NOMO-1 (cell line): Measurements from ENCODE around the gene COL1A1.

Experiments
- DNase-seq, 2 experiments: peaks; one replicate each; lab custom pipeline; 2025; ENCODE audit not compliant: unreplicated experiment in 2 of 2; lab: John Stamatoyannopoulos, UW

The COL1A1 gene

GRCh38 chr17:50161023-50161910, 40.2 kb downstream of the COL1A1 start:
- peak; percentile 82 to 97 for DNase-seq

GRCh38 chr17:50157891-50158290, 43.5 kb downstream of the COL1A1 start:
- DNase-seq, result no peak

- peak; percentile 34 to 43 for DNase-seq
Measured at GRCh38 chr17:50155115-50155819, 46.2 kb downstream of the COL1A1 start.

DNA sequence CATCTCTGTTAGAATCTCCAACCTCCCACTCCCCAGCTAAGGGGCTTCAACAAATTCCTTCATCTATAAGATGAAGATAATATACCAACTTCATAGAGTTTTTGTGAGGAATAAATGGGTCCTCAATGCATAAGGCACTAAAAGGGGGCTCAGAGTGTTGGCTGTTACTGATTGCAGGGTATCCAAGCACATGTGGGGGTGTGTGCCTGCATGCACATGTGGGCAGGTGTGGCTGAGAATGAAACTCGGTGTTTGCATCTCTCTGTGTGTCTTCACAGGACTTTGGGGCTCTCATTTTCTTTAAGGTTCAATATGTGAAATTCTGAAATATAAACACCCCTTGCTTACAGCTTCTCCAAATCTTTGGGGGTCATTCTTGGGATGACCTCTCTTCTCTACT, 46.8 kb downstream of the COL1A1 start:
- DNase-seq, result no peak

- no peak for DNase-seq
Measured at GRCh38 chr17:50153650-50154575, 47.5 kb downstream of the COL1A1 start.

DNA sequence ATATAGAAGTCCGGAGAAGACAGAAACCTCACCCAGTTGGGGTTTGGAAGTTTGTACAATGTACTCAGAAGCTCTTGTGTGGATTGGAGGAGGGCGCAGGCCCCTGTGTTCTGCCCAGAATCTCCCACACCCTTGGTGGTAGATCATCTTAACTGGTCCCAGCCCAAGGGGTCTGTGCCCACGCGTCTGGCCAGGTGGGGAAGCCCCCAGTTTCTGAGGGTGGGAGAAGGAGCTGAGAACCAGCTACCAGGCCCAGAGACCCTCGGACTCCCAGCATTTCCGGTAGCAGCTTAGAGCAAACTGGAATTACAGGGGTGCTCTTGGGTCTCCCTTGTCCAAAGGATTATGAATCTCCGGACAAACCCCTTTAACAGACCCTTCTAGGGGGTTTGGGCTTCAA, 48.7 kb downstream of the COL1A1 start:
- no peak for DNase-seq

DNA sequence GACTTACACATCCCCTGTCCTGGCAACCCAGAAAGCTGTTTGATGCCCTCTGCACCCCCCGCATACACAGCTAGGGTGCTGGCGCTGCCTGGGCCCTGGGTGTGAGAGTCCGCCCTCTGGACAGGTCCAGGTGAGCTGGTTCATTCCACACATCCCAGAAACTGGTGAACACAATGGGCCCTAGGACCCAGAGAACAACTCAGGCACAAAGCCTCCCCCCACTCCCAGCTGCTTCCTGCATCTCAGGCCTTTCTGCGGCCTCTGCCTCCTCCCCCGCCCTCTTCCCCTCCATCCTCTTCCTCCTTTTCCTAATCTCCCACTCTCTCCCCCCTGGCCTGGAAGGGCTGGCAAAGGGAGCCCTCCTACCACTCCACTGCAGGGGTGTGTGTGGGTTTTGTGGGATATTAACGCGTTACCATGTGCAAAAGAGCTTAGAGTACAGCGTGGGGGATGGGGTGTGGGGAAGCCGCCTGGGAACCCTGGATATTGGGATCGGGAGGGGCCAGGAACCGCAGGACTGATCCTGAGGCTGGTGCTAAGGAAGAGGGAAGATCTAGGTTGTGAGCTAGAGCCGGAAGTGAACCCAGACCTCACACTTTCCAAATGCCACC, 49.4 kb downstream of the COL1A1 start:
- peak; percentile 68 to 73 for DNase-seq

- DNase-seq, result peak; percentile 86 to 94
Measured at GRCh38 chr17:50151041-50151936, 50.1 kb downstream of the COL1A1 start.

DNA sequence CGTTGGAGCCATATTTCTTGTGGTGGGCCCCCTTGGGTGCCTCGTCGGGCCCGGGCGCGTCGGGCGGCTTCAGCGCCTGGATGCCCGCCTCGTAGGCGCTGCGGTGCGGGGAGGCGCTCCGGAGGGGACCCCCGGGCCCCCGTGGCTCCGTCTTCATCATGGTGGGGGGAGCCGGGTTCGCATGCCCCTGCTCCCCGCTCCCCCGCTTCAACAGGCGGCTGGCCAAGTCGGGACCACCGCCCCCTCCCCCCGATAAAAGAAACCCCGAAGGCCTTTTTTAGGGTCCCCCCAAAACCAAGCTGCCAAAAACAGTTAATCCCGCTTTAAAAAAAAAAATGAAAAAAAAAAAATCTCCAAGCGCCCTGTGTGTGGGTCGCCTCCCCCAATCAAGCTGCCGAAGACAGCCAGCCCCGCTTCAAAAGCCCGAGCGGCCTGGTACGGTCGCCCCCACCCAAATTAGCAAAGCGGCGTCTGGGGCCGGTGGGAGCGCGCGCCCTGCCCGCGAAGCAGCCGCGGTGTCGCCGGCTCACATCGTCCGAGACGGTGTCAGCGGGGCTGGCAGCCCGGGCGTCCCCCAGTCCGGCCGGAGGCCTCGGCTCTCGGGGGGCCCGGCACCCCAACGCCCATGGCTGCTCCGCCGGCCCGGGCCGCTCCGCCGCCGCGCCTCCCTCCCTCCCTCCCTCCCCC, 50.9 kb downstream of the COL1A1 start, which contains the start of gene PPP1R9B:
TSS of gene PPP1R9B (minus strand) at position 324 of the 687 bp plus-strand sequence. CDS start at position 160, 164 bp downstream.
- DNase-seq, result no peak

DNA sequence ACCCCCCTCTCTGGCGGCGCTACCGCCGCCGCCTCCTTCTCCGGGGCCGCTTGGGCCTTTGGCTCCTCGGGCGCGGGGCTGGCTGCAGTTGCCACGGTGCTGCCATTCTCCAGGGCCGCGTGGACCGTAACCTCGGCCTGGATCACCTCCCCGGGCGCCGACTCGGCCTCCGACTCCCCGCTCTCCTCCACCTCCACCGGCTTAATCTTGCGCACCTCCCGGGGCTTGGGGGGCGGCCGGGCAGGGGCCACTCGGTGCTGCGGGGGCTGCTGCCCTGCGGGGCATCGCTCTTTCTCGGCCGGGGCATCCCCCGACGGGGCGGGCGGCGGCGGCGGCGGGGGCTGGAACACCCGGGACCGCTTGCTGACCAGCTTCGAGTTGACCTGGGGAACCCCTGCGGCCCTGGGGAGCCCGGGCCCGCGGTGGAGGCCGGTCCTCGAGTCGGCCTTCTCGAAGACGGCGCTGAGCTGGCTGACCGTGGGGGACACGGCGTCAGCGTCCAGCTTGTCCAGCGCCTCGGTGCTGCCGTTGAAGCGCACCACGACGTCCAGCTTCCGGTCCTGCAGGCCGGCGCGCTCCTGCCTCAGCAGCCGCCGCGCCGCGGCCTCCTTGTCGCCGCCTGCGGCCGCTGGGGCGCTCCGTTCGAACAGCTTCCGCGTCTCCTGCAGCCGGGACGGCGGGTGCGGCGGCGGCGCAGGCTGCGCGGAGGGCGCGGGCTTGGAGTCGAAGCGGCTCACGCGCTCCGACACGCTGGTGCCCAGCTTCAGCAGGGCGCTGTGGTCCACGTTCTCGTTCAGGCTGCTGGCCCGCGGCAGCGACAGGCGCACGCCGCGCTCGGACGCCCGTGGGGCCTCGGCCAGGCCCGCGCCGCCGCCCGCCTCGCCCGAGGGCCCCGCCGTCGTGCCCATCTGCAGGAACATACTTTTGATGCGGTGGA, 51.7 kb downstream of the COL1A1 start:
- peak; percentile 47 to 51 for DNase-seq

- no peak for DNase-seq
Measured at GRCh38 chr17:50149091-50149416, 52.4 kb downstream of the COL1A1 start.

DNA sequence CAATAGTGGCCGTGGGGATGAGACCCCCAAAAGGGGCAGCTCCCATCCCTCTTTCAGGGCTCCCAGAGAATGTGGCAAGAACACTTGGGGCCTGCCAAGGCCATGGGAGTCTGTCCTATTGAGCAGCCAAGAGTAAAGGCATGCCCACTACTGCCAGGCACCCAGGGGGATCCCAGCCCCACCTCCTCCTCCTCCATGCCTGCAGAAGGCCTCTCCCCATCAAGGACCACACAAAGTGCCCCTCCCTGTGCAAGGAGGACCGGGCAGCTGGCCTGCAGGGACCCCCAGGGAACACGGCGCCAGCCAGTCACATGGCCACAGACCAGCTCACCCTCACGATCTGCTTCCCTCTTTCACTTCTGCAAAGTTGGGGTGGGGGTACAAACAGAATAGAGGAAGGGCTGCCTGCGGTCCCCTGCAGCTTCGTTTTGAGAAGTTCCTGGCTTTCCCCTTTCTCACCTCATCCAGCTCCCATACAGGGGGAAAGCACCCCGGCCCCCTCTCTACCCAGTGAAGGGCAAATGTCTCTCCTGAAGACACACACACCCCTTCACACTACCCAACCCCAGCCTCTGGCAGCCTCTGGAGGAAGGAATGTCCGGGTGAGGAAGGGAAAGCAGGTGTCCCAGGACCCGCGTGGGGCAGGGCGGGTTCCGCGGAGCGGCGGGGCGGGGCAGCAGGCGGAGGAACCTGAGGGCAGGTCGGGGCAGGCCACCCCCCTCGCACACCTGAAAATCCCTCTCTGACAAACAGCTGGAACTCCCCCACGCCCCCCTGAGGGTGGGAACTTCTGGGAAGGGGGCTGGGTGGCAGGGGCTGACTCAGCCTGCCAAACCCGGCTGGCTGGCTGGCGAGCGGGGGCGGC, 53.0 kb downstream of the COL1A1 start:
- DNase-seq, result peak; percentile 92 to 96

GRCh38 chr17:50147841-50148225, 53.6 kb downstream of the COL1A1 start:
- DNase-seq, result no peak

DNA sequence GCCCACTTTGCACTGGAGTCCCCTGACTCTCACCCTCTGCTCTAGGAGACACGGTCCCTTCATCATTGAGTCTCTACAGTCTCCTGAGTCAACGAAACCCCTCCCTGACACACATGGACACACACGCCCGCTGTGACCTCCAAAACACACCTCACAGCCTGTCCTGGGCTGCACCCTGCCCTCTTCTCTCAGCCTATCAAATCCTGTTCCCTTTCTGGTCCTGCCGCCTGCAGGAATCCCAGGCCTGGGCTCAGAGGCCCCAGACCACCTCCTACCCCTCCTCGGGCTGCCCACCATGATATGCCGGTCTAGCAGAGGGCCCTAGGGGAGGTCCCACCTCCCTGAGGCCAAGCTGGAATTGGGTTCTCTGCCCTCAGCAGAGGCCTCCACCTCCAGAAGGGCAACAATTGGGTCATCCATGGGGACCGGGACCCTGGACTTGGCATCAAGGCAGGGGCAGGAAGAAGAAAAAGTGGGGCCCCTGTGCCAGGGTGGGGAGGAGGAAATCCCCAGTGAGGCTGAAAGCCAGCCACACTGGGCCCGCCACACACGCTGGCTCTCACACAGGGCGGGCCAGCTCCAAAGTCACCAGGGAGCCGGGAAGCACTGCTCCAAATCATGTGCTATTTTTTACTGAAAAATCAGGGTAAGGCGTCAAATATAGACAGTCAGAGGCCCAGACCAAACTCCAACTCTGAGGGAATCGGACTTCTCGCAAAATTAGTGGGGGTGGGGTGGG, 54.3 kb downstream of the COL1A1 start:
- DNase-seq, result no peak

GRCh38 chr17:50146230-50146926, 55.1 kb downstream of the COL1A1 start:
- no peak for DNase-seq
